Gastrocnemius medialis (tissue), 4 donors: ENCODE results near the gene SAMHD1. TPM values are rescaled to one million over a fixed set of nuclear protein-coding genes. Genes with fewer than 3 reads are reported as not detected.
"Not testable (repeated sequence)": the region's sequence is repeated elsewhere in the genome, so short reads cannot be mapped to it uniquely, and the experiment has no call there.

Source experiments
- ATAC-seq, 2 donors: fragments of 150-250 bp; one replicate each; pipeline ENCODE4 v1.9.1; 2016
- DNase-seq, 2 donors: peaks; one replicate each; pipeline ENCODE4 v3.0.0-alpha.2; 2019
- H3K27ac ChIP-seq, 4 donors: fragments of 200-600 bp; sonication (generic); 1 replicate in 1 of 4; 2 replicates in 3 of 4; pipeline ENCODE4 v1.5.1; 2016 to 2018; ENCODE audit warnings: mild to moderate bottlenecking in 2 of 4, moderate library complexity in 1 of 4
- H3K27me3 ChIP-seq, 3 donors: fragments of 200-600 bp; sonication (generic) in 2 of 3; 1 replicate in 1 of 3; 2 replicates in 2 of 3; pipeline versions ENCODE4 v1.5.1 to v1.6.0; 2016 to 2019; ENCODE audit warnings: mild to moderate bottlenecking in 1 of 3, moderate library complexity in 1 of 3
- H3K36me3 ChIP-seq, 2 donors: fragments of 200-600 bp; sonication (generic) in 1 of 2; one replicate each; pipeline ENCODE4 v1.5.1; 2017 to 2018
- H3K4me1 ChIP-seq, 2 donors: fragments of 200-600 bp; sonication (generic) in 1 of 2; one replicate each; pipeline ENCODE4 v1.5.1; 2016 to 2017; ENCODE audit warnings: mild to moderate bottlenecking in 2 of 2
- H3K4me3 ChIP-seq, 4 donors: fragments of 200-600 bp; sonication (generic) in 3 of 4; 1 replicate in 1 of 4; 2 replicates in 3 of 4; pipeline ENCODE4 v1.5.1; 2016 to 2019; ENCODE audit warnings: mild to moderate bottlenecking in 2 of 4
- H3K9me3 ChIP-seq, 3 donors: fragments of 200-600 bp; sonication (generic) in 2 of 3; 1 replicate in 1 of 3; 2 replicates in 2 of 3; pipeline ENCODE4 v1.5.1; 2016 to 2019
- POLR2A ChIP-seq, 2 donors: fragments of 450-650 bp; IDR thresholded peaks; one replicate each; pipeline ENCODE4 v1.6.1; 2017; ENCODE audit warnings: antibody characterized with exemption in 2 of 2, mild to moderate bottlenecking in 2 of 2, moderate library complexity in 2 of 2
- in situ Hi-C, 4 donors: fragments of 200-750 bp; cut with MboI; loops; one replicate each; pipeline versions ENCODE4 v1.15.0 to v1.8.0; 2017; ENCODE audit warnings: low sequenced_read_pairs in 4 of 4
- intact Hi-C: fragments of 100-400 bp; cut with DNase I; formaldehyde crosslinking; loops from one replicate; pipeline ENCODE4 v1.15.1; 2023; ENCODE audit warnings: low total_unique reads
- total RNA-seq, 4 donors: library from RNA; depleted of rRNA; stranded (reverse); fragments of >200 nt; gene quantifications; one replicate each; pipeline versions ENCODE4 v1.1.0 to v1.2.3, GENCODE V29; 2016
- TF ChIP-seq, protein P1 (sequence below), 5 experiments: fragments of 450-650 bp in 3 of 5; fragments of 200-600 bp in 2 of 5; sonication (generic) in 2 of 5; IDR thresholded peaks in 4 of 5; conservative IDR thresholded peaks in 1 of 5; 1 replicate in 4 of 5; 2 replicates in 1 of 5; pipeline ENCODE4 v1.5.1; 2016 to 2019; ENCODE audit warnings: antibody characterized with exemption in 5 of 5, mild to moderate bottlenecking in 3 of 5, moderate library complexity in 3 of 5

The SAMHD1 gene
- total RNA-seq, 4 donors from 2014 or later, result 37.5 to 84.1 (median 69.4) TPM

GRCh38 chr20:36950414-36951197 lies 902 bp downstream of the SAMHD1 start:
- TF ChIP-seq, protein P1, sequence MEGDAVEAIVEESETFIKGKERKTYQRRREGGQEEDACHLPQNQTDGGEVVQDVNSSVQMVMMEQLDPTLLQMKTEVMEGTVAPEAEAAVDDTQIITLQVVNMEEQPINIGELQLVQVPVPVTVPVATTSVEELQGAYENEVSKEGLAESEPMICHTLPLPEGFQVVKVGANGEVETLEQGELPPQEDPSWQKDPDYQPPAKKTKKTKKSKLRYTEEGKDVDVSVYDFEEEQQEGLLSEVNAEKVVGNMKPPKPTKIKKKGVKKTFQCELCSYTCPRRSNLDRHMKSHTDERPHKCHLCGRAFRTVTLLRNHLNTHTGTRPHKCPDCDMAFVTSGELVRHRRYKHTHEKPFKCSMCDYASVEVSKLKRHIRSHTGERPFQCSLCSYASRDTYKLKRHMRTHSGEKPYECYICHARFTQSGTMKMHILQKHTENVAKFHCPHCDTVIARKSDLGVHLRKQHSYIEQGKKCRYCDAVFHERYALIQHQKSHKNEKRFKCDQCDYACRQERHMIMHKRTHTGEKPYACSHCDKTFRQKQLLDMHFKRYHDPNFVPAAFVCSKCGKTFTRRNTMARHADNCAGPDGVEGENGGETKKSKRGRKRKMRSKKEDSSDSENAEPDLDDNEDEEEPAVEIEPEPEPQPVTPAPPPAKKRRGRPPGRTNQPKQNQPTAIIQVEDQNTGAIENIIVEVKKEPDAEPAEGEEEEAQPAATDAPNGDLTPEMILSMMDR (IDR thresholded peaks at IDR 0.05 in 4 of 5, conservative IDR thresholded peaks at IDR 0.05 in 1 of 5), result no peak
- no peak for TF ChIP-seq POLR2A (IDR thresholded peaks at IDR 0.05)
- peaks cover 0 to 8% of the 10 kb centered on the region in 2 donors for H3K36me3 ChIP-seq
- no peaks in the 10 kb centered on the region for H3K27me3 ChIP-seq
- ATAC-seq (peak in 1 of 2 donors; percentile 4), DNase-seq (no peak)
- no peaks in the 10 kb centered on the region for H3K9me3 ChIP-seq
- H3K4me1 ChIP-seq, result peaks cover 14 to 33% of the 10 kb centered on the region in 2 donors
- H3K27ac ChIP-seq, result peak overlapping the region; percentile 81 to 98 (median 91)
- in situ Hi-C loops, result no loop called here
- H3K4me3 ChIP-seq, result peak overlapping the region; percentile 89 to 100 (median 98)
- intact Hi-C loops, result loop anchor here (1.0 to 5.0 kb wide), 2 partner anchors 88 to 147 kb away; partner anchors contain the start of gene RBL1

- peaks cover 45 to 70% of the 10 kb centered on the region in 2 donors for H3K4me1 ChIP-seq
- no peaks in the 10 kb centered on the region for H3K9me3 ChIP-seq
- no peak overlapping the region for H3K4me3 ChIP-seq
- ATAC-seq (no peak), DNase-seq (no peak)
- in situ Hi-C loops (no loop called here), intact Hi-C loops (loop anchor here (10.0 kb wide), 1 partner anchor 593 kb away; no protein-coding TSS in a partner anchor)
- TF ChIP-seq, protein P1 (IDR thresholded peaks at IDR 0.05 in 4 of 5, conservative IDR thresholded peaks at IDR 0.05 in 1 of 5), result no peak
- no peak for TF ChIP-seq POLR2A (IDR thresholded peaks at IDR 0.05)
- peaks cover 0 to 17% of the 10 kb centered on the region in 2 donors for H3K36me3 ChIP-seq
- H3K27ac ChIP-seq, result peak overlapping the region; percentile 62 to 85 (median 71)
- no peaks in the 10 kb centered on the region for H3K27me3 ChIP-seq
Observed at GRCh38 chr20:36941401-36941835, 10.1 kb downstream of the SAMHD1 start.

- Histone ChIP-seq H3K4me3 (no peak overlapping the region), H3K27me3 (no peaks in the 10 kb centered on the region), H3K27ac (peak overlapping the region; percentile 66 to 77 (median 72)), H3K9me3 (no peaks in the 10 kb centered on the region), H3K4me1 (peaks cover 25 to 56% of the 10 kb centered on the region in 2 donors), H3K36me3 (peaks cover 4 to 9% of the 10 kb centered on the region in 2 donors)
- intact Hi-C loops, result no loop called here
- in situ Hi-C loops, result no loop called here
- TF ChIP-seq POLR2A (IDR thresholded peaks at IDR 0.05), result no peak
- TF ChIP-seq, protein P1 (IDR thresholded peaks at IDR 0.05 in 4 of 5, conservative IDR thresholded peaks at IDR 0.05 in 1 of 5), result no peak
- DNase-seq, result no peak
- no peak for ATAC-seq
Observed at GRCh38 chr20:36937402-36937770, 14.1 kb downstream of the SAMHD1 start.

DNA sequence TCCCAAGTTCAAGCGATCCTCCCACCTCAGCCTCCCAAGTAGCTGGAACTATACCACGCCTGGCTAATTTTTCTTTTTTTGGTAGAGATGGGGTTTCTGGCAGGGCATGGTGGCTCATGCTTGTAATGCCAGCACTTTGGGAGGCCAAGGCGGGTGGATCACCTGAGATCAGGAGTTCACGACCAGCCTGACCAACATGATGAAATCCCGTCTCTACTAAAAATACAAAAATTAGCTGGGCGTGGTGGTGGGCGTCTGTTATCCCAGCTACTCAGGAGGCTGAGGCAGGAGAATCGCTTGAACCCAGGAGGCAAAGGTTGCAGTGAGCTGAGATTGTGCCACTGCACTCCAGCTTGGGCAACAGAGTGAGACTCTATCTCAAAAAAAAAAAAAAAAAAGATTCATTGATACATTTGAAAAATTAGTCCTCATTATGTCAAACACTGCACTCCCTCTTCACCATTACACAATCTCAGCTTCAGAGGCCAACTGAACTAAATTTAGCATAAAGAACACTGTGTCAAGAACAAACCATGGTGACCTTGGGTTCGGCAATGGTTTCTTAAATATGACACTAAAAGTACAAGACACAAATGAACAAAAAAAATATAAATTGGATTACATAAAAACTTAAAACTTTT lies 14.6 kb downstream of the SAMHD1 start:
- ATAC-seq (peak; percentile 87 to 94), DNase-seq (peak in 1 of 2 donors; percentile 29)
- H3K9me3 ChIP-seq, H3K4me3 ChIP-seq, intact Hi-C loops, H3K27me3 ChIP-seq, H3K36me3 ChIP-seq, in situ Hi-C loops: not testable (repeated sequence)
- Histone ChIP-seq H3K27ac (peak overlapping the region; percentile 66 to 77 (median 72)), H3K4me1 (peaks cover 26 to 53% of the 10 kb centered on the region in 2 donors)

DNA sequence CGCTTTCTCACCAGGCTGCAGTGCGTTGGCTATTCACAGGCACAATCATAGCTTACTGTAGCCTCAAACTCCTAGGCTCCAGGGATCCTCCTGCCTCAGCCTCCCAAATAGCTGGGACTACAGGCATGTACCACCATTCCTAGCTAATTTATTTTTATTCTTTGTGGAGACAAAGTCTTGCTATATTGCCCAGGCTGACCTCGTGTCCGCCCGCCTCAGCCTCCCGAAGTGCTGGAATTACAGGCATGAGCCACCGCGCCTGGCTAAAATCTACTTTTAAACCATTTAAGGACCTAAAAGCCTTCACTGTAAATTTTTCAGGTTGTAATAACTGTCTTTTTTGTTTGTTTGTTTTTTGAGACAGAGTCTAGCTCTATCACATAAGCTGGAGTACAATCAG lies 15.2 kb downstream of the SAMHD1 start:
- TF ChIP-seq, protein P1 (IDR thresholded peaks at IDR 0.05 in 4 of 5, conservative IDR thresholded peaks at IDR 0.05 in 1 of 5), result no peak
- no peak for TF ChIP-seq POLR2A (IDR thresholded peaks at IDR 0.05)
- in situ Hi-C loops, result no loop called here
- Histone ChIP-seq H3K27me3 (no peaks in the 10 kb centered on the region), H3K27ac (peak overlapping the region; percentile 66 to 77 (median 72)), H3K9me3 (no peaks in the 10 kb centered on the region), H3K36me3 (peaks cover 4 to 9% of the 10 kb centered on the region in 2 donors), H3K4me3 (no peak overlapping the region), H3K4me1 (peaks cover 24 to 49% of the 10 kb centered on the region in 2 donors)
- DNase-seq (no peak), ATAC-seq (no peak)
- intact Hi-C loops, result no loop called here

DNA sequence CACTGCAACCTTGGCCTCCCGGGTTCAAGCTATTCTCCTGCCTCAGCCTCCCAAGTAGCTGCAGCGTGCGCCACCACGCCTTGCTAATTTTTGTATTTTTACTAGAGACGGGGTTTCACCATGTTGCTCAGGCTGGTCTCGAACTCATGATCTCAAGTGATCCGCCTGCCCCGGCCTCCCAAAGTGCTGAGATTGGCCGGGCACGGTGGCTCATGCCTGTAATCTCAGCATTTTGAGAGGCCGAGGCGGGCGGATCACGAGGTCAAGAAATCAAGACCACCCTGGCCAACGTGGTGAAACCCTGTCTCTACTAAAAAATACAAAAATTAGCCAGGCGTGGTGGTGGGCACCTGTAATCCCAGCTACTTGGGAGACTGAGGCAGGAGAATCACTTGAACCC lies 17.9 kb downstream of the SAMHD1 start:
- intact Hi-C loops, H3K4me3 ChIP-seq, H3K9me3 ChIP-seq, DNase-seq, H3K27me3 ChIP-seq, ATAC-seq, in situ Hi-C loops: not testable (repeated sequence)
- Histone ChIP-seq H3K4me1 (peaks cover 23 to 39% of the 10 kb centered on the region in 2 donors), H3K36me3 (peaks cover 4 to 27% of the 10 kb centered on the region in 2 donors), H3K27ac (peak overlapping the region in 2 of 4 donors; percentile 47 to 50)
